T-helper 1 cell treated with Interleukin-12 subunit alpha and Interleukin-12 subunit beta and Interleukin-4 antibody, amounts not matched to agents 30 ng/mL and 1 ng/mL, for 36 hours (primary cell): ENCODE results near the gene PNKD. TPM values are rescaled to one million over a fixed set of nuclear protein-coding genes. Genes with fewer than 3 reads are reported as not detected.
"Not testable (repeated sequence)": the region's sequence is repeated elsewhere in the genome, so short reads cannot be mapped to it uniquely, and the experiment has no call there.

Experiments used
- intact Hi-C: fragments of 100-400 bp; cut with micrococcal nuclease; formaldehyde crosslinking; loops from one replicate; pipeline ENCODE4 v1.15.1; 2024
- total RNA-seq: library from RNA; stranded (reverse); gene quantifications from 2 replicates; pipeline ENCODE4 v1.2.3, GENCODE V29; 2022

PNKD gene
- total RNA-seq, 1 donor from 2014 or later, result 26.9 TPM

- intact Hi-C loops, result no loop called here
Observed at GRCh38 chr2:218312267-218312756, 42.0 kb downstream of the PNKD start.

- intact Hi-C loops, result no loop called here
Observed at GRCh38 chr2:218313356-218313755, 43.0 kb downstream of the PNKD start.

- intact Hi-C loops, result not testable (repeated sequence)
Observed at GRCh38 chr2:218314764-218315163, 44.4 kb downstream of the PNKD start.

GRCh38 chr2:218315397-218315796, 45.1 kb downstream of the PNKD start:
- intact Hi-C loops, result no loop called here

- intact Hi-C loops, result no loop called here
Observed at GRCh38 chr2:218317303-218317630, 46.9 kb downstream of the PNKD start.

- intact Hi-C loops, result no loop called here
Observed at GRCh38 chr2:218317835-218318234, 47.5 kb downstream of the PNKD start.

GRCh38 chr2:218318241-218318640, 47.9 kb downstream of the PNKD start:
- intact Hi-C loops, result no loop called here

- intact Hi-C loops, result loop anchor here (5.0 kb wide), 1 partner anchor 37 kb away; the partner anchor contains the start of gene CATIP
Observed at GRCh38 chr2:218319813-218320365, 49.6 kb downstream of the PNKD start.

- intact Hi-C loops, result loop anchor here (5.0 kb wide), 1 partner anchor 36 kb away; the partner anchor contains the start of gene CATIP
Observed at GRCh38 chr2:218320704-218321336, 50.5 kb downstream of the PNKD start.

- intact Hi-C loops, result loop anchor here (1.0 to 5.0 kb wide), 2 partner anchors 34 to 51 kb away; partner anchors contain the start of gene CATIP
Observed at GRCh38 chr2:218322768-218323525, 52.6 kb downstream of the PNKD start.

- intact Hi-C loops, result loop anchor here (1.0 to 5.0 kb wide), 2 partner anchors 34 to 51 kb away; partner anchors contain the start of gene CATIP
Observed at GRCh38 chr2:218323526-218324472, 53.5 kb downstream of the PNKD start.

- intact Hi-C loops, result no loop called here
Observed at GRCh38 chr2:218325566-218326160, 55.3 kb downstream of the PNKD start.

- intact Hi-C loops, result no loop called here
Observed at GRCh38 chr2:218326315-218326714, 56.0 kb downstream of the PNKD start.

GRCh38 chr2:218327451-218328210, 57.3 kb downstream of the PNKD start:
- intact Hi-C loops, result no loop called here

GRCh38 chr2:218328294-218328693, 58.0 kb downstream of the PNKD start:
- intact Hi-C loops, result no loop called here

GRCh38 chr2:218329027-218329825, 58.9 kb downstream of the PNKD start:
- intact Hi-C loops, result no loop called here

GRCh38 chr2:218329826-218330593, 59.7 kb downstream of the PNKD start:
- intact Hi-C loops, result no loop called here

GRCh38 chr2:218331745-218332144, 61.4 kb downstream of the PNKD start:
- intact Hi-C loops, result no loop called here
